Fibroblast of lung (primary cell): ENCODE measurements around the gene SGCE. TPM values are rescaled to one million over a fixed set of nuclear protein-coding genes. Genes with fewer than 3 reads are reported as not detected.

Experiments
- DNase-seq, 2 donors: peaks; one replicate each; pipeline versions ENCODE4 v3.0.0 to v3.0.0-alpha.2; 2010; ENCODE audit warnings: low read depth in 2 of 2
- H2AFZ ChIP-seq: 2 replicates; pipeline ENCODE4 v1.5.1; 2012; ENCODE audit warnings: low read length, control low read depth, inconsistent platforms
- H3K27ac ChIP-seq: 2 replicates; pipeline ENCODE4 v1.5.1; 2011; ENCODE audit warnings: low read length, control low read depth; ENCODE audit not compliant: insufficient read depth
- H3K27me3 ChIP-seq: 2 replicates; pipeline ENCODE4 v1.5.1; 2011; ENCODE audit warnings: mild to moderate bottlenecking, low read length; ENCODE audit not compliant: control insufficient read depth, insufficient read depth
- H3K36me3 ChIP-seq: 2 replicates; pipeline ENCODE4 v1.5.1; 2011; ENCODE audit warnings: low read length; ENCODE audit not compliant: control insufficient read depth, insufficient read depth
- H3K4me1 ChIP-seq: 2 replicates; pipeline ENCODE4 v1.5.1; 2011; ENCODE audit warnings: low read length; ENCODE audit not compliant: control insufficient read depth, insufficient read depth; ENCODE audit errors: extremely low read depth
- H3K4me2 ChIP-seq: 2 replicates; pipeline ENCODE4 v1.5.1; 2011; ENCODE audit warnings: low read length, control low read depth; ENCODE audit not compliant: insufficient read depth; ENCODE audit errors: extremely low read depth
- H3K4me3 ChIP-seq, 4 experiments: fragments of 200-600 bp in 1 of 4; sonication (generic) in 1 of 4; replicated peaks in 1 of 4; 2 replicates each; pipeline ENCODE4 v1.5.1; 2011 to 2016; ENCODE audit warnings: low read length in 4 of 4, low read depth in 3 of 4, mild to moderate bottlenecking in 3 of 4, control low read depth in 2 of 4, inconsistent platforms in 1 of 4, mixed read lengths in 1 of 4; ENCODE audit not compliant: insufficient read depth in 1 of 4; ENCODE audit errors: control extremely low read depth in 1 of 4
- H3K79me2 ChIP-seq: 2 replicates; pipeline ENCODE4 v1.5.1; 2012; ENCODE audit warnings: mild to moderate bottlenecking, low read length, inconsistent platforms; ENCODE audit not compliant: control insufficient read depth, insufficient read depth
- H3K9ac ChIP-seq: 2 replicates; pipeline ENCODE4 v1.5.1; 2011; ENCODE audit warnings: mild to moderate bottlenecking, low read length, control low read depth; ENCODE audit not compliant: insufficient read depth
- H3K9me3 ChIP-seq: 2 replicates; pipeline ENCODE4 v1.5.1; 2012; ENCODE audit warnings: low read depth, low read length; ENCODE audit not compliant: control insufficient read depth, insufficient read depth
- H4K20me1 ChIP-seq: 2 replicates; pipeline ENCODE4 v1.5.1; 2011; ENCODE audit warnings: low read length; ENCODE audit not compliant: control insufficient read depth, insufficient read depth; ENCODE audit errors: extremely low read depth
- CTCF ChIP-seq, 2 donors: IDR thresholded peaks in 1 of 2; conservative IDR thresholded peaks in 1 of 2; 1 replicate in 1 of 2; 2 replicates in 1 of 2; pipeline ENCODE4 v1.5.1; 2011 to 2012; ENCODE audit warnings: low read length in 2 of 2, control low read depth in 1 of 2, inconsistent platforms in 1 of 2, low read depth in 1 of 2, mild to moderate bottlenecking in 1 of 2
- EZH2 ChIP-seq: IDR thresholded peaks from 2 replicates; pipeline ENCODE4 v1.5.1; 2012; ENCODE audit warnings: low read length, control low read depth, mild to moderate bottlenecking; ENCODE audit errors: missing control alignments
- polyA plus RNA-seq, 2 donors: library from polyadenylated mRNA; depleted of rRNA in 1 of 2; stranded (reverse) in 1 of 2; unstranded in 1 of 2; fragments of >200 nt; gene quantifications; 2 replicates each; pipeline ENCODE4 v1.2.1, GENCODE V29; 2011 to 2012; ENCODE audit warnings: missing spikeins in 1 of 2
- total RNA-seq: library from RNA; depleted of rRNA; stranded (reverse); fragments of >200 nt; gene quantifications from 2 replicates; pipeline ENCODE4 v1.2.1, GENCODE V29; 2014

The SGCE gene
- total and polyA plus RNA-seq, 2 donors (not counting 1 experiment from before 2014, with no cell fraction given) = 106 to 184 TPM

- Histone ChIP-seq H3K4me2 (no peak overlapping the region), H3K4me3 (no peak overlapping the region), H3K9ac (no peak overlapping the region), H3K36me3 (no peaks in the 10 kb centered on the region), H3K79me2 (no peaks in the 10 kb centered on the region), H3K9me3 (no peaks in the 10 kb centered on the region), H3K27ac (no peak overlapping the region), H2AFZ (no peak overlapping the region), H3K27me3 (no peaks in the 10 kb centered on the region), H3K4me1 (no peaks in the 10 kb centered on the region), H4K20me1 (no peaks in the 10 kb centered on the region)
- DNase-seq = no peak
- no peak for TF ChIP-seq CTCF (conservative IDR thresholded peaks at IDR 0.05 in 1 of 2, IDR thresholded peaks at IDR 0.05 in 1 of 2; ENCODE audit: low read depth in 1 of 2, low read length in 2 of 2)
- TF ChIP-seq EZH2 = no peak
Measured at GRCh38 chr7:94612253-94612652, 43.7 kb downstream of the SGCE start.

GRCh38 chr7:94609561-94609960 lies 46.4 kb downstream of the SGCE start:
- no peak overlapping the region for H3K4me3 ChIP-seq
- no peaks in the 10 kb centered on the region for H3K4me1 ChIP-seq
- no peak overlapping the region for H3K4me2 ChIP-seq
- no peak overlapping the region for H3K27ac ChIP-seq
- H3K79me2 ChIP-seq = no peaks in the 10 kb centered on the region
- no peak for TF ChIP-seq EZH2
- TF ChIP-seq CTCF (conservative IDR thresholded peaks at IDR 0.05 in 1 of 2, IDR thresholded peaks at IDR 0.05 in 1 of 2; ENCODE audit: low read depth in 1 of 2, low read length in 2 of 2) = no peak
- no peak overlapping the region for H2AFZ ChIP-seq
- H4K20me1 ChIP-seq = no peaks in the 10 kb centered on the region
- H3K9me3 ChIP-seq = no peaks in the 10 kb centered on the region
- DNase-seq = no peak
- no peaks in the 10 kb centered on the region for H3K27me3 ChIP-seq
- H3K9ac ChIP-seq = no peak overlapping the region
- H3K36me3 ChIP-seq = no peaks in the 10 kb centered on the region

- Histone ChIP-seq H2AFZ (no peak overlapping the region), H3K9ac (no peak overlapping the region), H3K27me3 (no peaks in the 10 kb centered on the region), H3K9me3 (no peaks in the 10 kb centered on the region), H3K4me2 (no peak overlapping the region), H3K4me3 (no peak overlapping the region), H3K79me2 (no peaks in the 10 kb centered on the region), H4K20me1 (no peaks in the 10 kb centered on the region), H3K36me3 (no peaks in the 10 kb centered on the region), H3K27ac (no peak overlapping the region), H3K4me1 (no peaks in the 10 kb centered on the region)
- DNase-seq = peak in 1 of 2 donors; percentile 7
- TF ChIP-seq EZH2 = no peak
- TF ChIP-seq CTCF (conservative IDR thresholded peaks at IDR 0.05 in 1 of 2, IDR thresholded peaks at IDR 0.05 in 1 of 2; ENCODE audit: low read depth in 1 of 2, low read length in 2 of 2) = no peak
Measured at GRCh38 chr7:94605031-94605430, 50.9 kb downstream of the SGCE start.
